Measurements from ENCODE around the gene PACRG. TPM values are rescaled to one million over a fixed set of nuclear protein-coding genes. Genes with fewer than 3 reads are reported as not detected.

PACRG gene
- total and polyA plus RNA-seq, 8 donors = 1.5 to 6.8 (median 4.6) TPM

DNA sequence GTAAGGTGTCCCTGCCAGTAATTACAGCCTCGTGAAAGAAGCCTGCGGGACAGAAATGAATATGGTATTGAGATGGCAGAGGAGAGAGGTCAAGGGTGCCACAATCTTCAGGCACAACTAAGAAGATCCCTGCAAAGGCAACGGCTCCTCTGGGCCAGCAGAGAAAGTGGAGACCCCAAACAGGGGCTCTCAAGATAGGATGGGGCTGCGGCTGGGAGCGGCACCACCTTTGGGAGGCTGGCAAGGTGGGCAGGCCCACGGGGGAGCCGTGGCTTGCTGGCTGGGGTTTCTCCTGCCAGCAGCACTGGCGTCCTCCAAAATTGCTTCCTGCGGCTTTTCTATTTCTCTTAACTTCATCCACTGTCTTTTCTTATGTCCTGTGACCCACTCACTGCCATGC lies 503.1 kb downstream of the PACRG start:
- TF ChIP-seq, protein P1, sequence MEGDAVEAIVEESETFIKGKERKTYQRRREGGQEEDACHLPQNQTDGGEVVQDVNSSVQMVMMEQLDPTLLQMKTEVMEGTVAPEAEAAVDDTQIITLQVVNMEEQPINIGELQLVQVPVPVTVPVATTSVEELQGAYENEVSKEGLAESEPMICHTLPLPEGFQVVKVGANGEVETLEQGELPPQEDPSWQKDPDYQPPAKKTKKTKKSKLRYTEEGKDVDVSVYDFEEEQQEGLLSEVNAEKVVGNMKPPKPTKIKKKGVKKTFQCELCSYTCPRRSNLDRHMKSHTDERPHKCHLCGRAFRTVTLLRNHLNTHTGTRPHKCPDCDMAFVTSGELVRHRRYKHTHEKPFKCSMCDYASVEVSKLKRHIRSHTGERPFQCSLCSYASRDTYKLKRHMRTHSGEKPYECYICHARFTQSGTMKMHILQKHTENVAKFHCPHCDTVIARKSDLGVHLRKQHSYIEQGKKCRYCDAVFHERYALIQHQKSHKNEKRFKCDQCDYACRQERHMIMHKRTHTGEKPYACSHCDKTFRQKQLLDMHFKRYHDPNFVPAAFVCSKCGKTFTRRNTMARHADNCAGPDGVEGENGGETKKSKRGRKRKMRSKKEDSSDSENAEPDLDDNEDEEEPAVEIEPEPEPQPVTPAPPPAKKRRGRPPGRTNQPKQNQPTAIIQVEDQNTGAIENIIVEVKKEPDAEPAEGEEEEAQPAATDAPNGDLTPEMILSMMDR (IDR thresholded peaks at IDR 0.05) = no peak
- ATAC-seq (no peak), DNase-seq (no peak)
- intact Hi-C loops (cut with DNase I) = no loop called here
- Histone ChIP-seq H3K36me3 (no peaks in the 10 kb centered on the region), H3K9me3 (no peaks in the 10 kb centered on the region), H3K27me3 (no peaks in the 10 kb centered on the region), H3K4me3 (no peak overlapping the region), H3K27ac (no peak overlapping the region), H3K4me1 (no peaks in the 10 kb centered on the region)

DNA sequence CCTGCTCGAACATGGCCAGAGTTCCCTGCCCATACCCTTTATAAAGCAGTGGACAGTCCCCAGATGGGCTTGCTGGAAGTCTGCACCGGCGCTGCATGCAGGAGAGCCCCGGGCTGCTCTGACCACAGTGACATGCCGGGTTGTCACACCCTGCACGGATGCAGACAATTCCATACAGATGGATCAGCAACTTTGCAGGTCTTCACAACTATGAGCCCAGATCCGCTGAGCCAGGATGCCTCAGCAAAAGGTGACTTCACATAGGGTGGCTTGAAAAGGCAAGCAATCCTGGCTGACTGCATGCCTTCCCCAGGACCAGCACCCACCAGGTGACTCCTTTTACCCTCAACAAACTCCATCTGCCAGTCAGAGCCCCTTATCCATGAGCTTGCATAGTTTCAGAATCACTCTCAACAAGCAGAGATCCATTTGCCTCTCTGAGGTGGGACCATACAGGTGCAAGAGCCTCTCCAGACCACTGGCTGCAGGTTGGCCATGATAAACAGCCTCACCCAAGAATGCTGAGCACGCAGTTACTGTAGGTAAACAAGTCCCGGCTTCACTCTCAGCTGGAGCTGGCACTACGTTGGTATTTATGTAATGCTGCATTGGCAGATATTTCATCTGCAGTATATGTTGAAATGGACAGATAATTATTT lies 503.7 kb downstream of the PACRG start:
- no peak for DNase-seq

DNA sequence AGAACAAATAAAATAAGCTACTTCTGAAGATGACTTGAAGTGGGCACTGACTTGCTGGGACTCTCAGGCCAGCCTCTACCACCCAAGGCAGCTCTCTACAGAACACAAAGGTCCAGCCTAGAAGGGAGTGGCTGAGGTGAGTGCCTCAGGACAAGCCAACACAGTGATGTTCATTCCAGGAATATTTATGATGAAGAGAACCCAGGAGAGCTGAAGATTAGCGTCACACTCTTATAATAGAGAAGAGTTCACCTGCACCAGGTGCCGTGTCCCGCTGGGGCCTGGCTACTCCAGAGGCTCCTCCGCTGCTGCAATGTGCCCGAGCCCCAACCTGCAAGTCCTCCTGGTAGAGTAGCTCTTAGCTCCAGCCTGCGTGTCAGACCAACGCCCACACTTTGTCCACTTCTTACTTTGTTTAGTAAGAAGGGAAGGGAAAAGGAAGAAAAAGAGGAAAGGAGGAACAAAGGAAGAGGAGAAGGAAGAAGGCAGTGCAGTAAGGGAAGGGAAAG lies 504.3 kb downstream of the PACRG start:
- TF ChIP-seq, protein P1 (IDR thresholded peaks at IDR 0.05) = no peak
- ATAC-seq = peak; percentile 85
- Histone ChIP-seq H3K27ac (no peak overlapping the region), H3K4me1 (no peaks in the 10 kb centered on the region), H3K4me3 (no peak overlapping the region), H3K9me3 (no peaks in the 10 kb centered on the region), H3K36me3 (no peaks in the 10 kb centered on the region), H3K27me3 (no peaks in the 10 kb centered on the region)
- intact Hi-C loops (cut with DNase I) = no loop called here
- DNase-seq = no peak

More for the DNA sequence above, 503.7 kb downstream of the PACRG start:
- Histone ChIP-seq H3K36me3 (no peaks in the 10 kb centered on the region), H3K4me3 (no peak overlapping the region), H3K27me3 (no peaks in the 10 kb centered on the region), H3K9me3 (no peaks in the 10 kb centered on the region), H3K27ac (no peak overlapping the region), H3K4me1 (no peaks in the 10 kb centered on the region)
- TF ChIP-seq, protein P1 (IDR thresholded peaks at IDR 0.05) = no peak
- peak; percentile 85 for ATAC-seq
- intact Hi-C loops (cut with DNase I) = no loop called here

- DNase-seq (no peak), ATAC-seq (no peak)
- Histone ChIP-seq H3K36me3 (no peaks in the 10 kb centered on the region), H3K4me1 (no peaks in the 10 kb centered on the region), H3K4me3 (no peak overlapping the region), H3K9me3 (no peaks in the 10 kb centered on the region), H3K27ac (no peak overlapping the region), H3K27me3 (no peaks in the 10 kb centered on the region)
- intact Hi-C loops (cut with DNase I) = no loop called here
- TF ChIP-seq, protein P1 (IDR thresholded peaks at IDR 0.05) = no peak
These were observed 504.9 kb downstream of the PACRG start for GRCh38 chr6:163232649-163233048.

DNA sequence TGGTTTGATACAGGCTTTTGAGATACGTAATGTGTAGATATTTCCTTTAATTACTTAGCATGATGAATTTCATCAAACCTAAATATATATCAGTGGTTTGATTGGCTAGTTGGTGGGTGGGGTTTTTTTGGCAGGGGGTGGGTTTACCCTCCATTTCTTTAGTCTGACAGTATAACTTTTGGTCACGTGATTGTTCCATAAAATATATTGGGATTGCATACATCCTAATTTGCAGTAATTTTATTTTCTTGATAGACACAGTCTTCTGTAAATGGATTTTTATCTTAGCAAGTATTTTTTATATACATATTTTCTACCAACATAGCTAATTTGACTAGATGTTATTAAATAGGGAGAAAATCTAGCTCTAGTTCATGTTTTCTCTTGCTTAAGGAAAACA lies 509.3 kb downstream of the PACRG start:
- ATAC-seq = no peak

More for the DNA sequence above, 509.3 kb downstream of the PACRG start:
- Histone ChIP-seq H3K4me1 (no peaks in the 10 kb centered on the region), H3K4me3 (no peak overlapping the region), H3K27me3 (no peaks in the 10 kb centered on the region), H3K27ac (no peak overlapping the region), H3K9me3 (no peaks in the 10 kb centered on the region), H3K36me3 (no peaks in the 10 kb centered on the region)
- DNase-seq = no peak
- intact Hi-C loops (cut with DNase I) = no loop called here
- TF ChIP-seq, protein P1 (IDR thresholded peaks at IDR 0.05) = no peak

Measured in left lung (tissue), 10 donors.